ACHN (cell line): Measurements from ENCODE around the gene DYNC2H1.

Experiments
- DNase-seq: peaks from one replicate; pipeline ENCODE4 v3.0.0-alpha.2; 2015
- in situ Hi-C: cut with HindIII; loops from 2 replicates; pipeline ENCODE4 v1.10.0; 2017; ENCODE audit warnings: low sequenced_read_pairs, low pct_ligation_motif_present, low pct_unique_long_range_greater_than_20kb

Gene DYNC2H1

DNA sequence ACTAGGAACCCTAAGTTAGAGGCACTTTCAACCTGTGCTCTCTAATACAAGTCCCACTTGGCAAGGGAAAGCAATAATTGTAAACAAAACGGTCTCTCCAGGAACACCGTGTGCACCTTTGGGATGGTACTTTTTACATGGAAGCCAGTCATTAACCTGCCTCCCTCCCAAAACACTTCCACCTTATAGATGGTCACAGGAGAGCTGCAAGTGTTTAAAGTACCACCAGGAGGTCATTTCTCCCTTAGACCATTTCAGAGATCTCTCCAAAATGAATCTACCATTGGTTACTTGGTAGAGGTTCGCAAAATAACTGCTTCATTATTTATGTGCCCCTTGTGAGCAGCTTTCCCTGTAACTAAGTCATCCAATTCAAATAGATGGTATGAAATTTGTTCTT, 375.3 kb downstream of the DYNC2H1 start:
- in situ Hi-C loops: no loop called here
- peak; percentile 1 for DNase-seq

DNA sequence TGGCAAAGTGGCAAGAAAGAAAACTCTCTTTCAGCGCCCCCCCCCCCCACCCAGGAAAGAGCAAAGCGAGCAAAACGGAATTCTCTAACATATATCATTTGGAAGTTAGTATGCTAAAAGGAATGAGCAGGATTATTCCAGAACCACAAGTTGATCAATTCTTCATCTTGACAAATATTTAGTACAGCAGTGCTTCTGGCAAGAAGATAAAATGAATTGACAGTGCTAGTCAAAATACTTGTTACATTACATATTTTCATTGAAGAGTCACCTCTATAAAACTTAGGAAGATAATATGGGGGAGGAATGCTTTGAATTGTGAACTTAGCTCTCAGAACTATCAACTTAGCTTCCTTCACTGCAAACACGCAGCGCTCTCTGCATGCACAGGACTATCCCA, 377.4 kb downstream of the DYNC2H1 start:
- in situ Hi-C loops: no loop called here
- DNase-seq: no peak

DNA sequence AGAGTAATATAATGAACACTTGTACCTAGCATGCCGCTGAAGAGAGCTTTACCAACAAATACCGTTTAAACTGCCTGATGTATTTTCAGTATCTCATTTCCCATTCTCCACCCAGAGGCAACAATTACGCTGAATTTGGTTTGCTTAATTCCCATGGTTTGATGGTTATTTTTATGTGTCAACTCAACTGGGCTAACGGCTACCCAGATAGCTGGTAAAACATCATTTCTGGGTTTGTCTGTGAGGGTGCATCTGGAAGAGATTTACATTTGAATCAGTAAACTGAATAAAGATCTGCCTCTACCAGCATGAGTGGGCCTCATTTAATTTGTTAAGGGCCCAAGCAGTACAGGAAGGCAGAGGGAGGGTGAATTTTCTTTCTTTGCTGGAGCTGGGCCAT, 377.9 kb downstream of the DYNC2H1 start:
- in situ Hi-C loops: no loop called here
- DNase-seq: no peak

DNA sequence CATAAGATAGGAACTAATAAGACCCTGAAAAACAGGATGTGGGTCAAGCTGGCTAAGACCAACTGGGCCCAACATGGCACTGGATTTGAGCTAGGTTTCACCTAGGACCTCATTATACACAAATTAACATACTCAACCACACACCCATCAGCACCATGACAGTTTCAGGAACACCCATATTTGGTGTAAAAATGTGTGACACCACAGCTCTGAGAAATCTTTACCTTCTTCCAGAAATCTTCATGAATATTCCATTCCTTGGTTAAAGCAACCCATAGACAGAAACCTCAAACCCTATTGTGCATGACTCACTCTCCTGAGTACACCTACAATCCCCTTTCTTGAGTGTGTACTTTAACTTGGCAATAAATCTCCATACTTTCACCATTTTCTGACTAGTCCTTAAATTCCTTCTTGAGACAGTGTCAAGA, 378.8 kb downstream of the DYNC2H1 start:
- in situ Hi-C loops: no loop called here
- no peak for DNase-seq

- DNase-seq: no peak
- in situ Hi-C loops: no loop called here
Observed at GRCh38 chr11:103488579-103488978, 379.4 kb downstream of the DYNC2H1 start.

GRCh38 chr11:103491777-103492176, 382.6 kb downstream of the DYNC2H1 start:
- DNase-seq: no peak
- in situ Hi-C loops: no loop called here

- no peak for DNase-seq
- in situ Hi-C loops: no loop called here
Observed at GRCh38 chr11:103494491-103494890, 385.3 kb downstream of the DYNC2H1 start.

GRCh38 chr11:103497268-103497667, 388.0 kb downstream of the DYNC2H1 start:
- in situ Hi-C loops: no loop called here

DNA sequence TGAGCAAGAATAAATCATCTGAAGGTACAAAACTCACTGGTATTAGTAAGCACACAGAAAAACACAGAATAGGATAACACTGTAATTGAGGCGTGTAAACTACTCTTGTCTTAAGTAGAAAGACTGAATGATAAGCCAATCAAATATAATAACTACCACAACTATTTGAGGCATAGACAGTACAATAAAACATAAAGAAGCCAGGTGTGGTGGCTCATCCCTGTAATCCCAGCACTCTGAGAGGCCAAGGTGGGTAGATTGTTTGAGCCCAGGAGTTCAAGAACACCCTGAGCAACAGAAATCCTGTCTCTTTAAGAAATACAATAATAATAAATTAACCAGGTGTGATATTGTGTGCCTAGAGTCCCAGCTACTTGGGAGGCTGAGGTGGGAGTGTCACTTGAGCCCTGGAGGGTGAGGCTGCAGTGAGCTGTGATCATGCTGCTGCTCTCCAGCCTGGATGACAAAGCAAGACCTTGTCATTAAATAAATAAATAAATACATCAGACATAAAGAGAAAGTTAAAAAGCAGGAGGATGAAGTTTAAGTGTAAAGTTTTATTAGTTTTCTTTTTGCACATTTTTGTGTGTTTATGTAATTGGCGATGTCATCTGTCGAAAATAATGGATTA, 390.6 kb downstream of the DYNC2H1 start:
- DNase-seq: no peak
- in situ Hi-C loops: no loop called here

More at GRCh38 chr11:103497268-103497667, 388.0 kb downstream of the DYNC2H1 start:
- no peak for DNase-seq

DNA sequence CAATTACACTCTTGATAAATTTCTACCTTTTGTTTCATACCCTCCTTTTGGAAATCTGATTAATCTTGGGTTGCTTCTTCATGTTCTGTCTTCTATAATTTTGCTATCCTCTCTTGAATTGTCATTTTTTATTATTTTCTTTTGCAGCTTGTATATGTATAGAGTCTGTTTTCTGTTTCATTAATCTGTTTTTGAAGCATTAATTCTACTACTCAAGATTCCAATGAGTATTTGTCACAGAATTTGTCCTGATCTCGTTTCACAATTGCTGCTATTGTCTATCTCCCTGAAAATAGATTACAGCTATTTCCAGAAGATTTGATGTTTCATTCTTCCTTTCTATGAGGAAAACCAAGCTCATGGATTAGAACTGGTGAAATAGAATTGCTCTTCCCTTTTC, 406.1 kb downstream of the DYNC2H1 start:
- no peak for DNase-seq
- in situ Hi-C loops: no loop called here

DNA sequence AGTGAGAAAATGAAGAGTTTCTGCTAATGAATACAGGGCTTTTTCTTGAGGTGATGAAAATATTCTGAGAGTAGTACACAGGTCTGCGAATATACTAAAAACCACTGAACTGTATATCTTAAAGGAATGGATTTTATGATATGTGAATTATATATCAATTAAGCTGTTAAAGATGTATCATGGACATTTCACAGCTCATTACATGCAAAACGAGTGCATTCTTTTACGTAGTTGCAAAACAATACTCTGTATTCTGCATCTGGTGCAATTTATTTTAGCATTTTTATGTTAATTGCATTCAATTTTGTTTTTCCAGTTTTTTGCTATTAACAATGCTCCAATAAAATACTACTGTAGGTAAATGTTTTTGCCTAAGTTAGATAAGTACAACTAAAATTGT, 411.6 kb downstream of the DYNC2H1 start:
- in situ Hi-C loops: no loop called here

DNA sequence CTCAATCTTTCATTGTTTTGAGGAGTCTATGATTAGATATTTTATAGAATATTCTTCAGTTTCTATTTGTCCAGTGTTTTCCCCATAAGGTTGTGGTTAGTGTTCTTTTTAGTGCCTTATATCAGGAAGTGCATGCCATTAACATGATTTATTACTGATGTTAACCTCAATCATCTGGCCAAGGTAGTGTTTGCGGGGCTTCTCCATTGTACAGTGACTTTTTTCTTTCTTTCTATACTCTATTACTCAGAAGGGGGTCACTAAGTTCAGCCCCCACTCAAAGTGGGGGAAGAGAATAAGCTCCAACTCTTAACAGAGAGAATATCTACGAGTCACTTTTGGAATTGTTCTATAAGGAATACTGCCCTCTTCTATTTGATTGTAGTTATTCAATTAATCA, 415.8 kb downstream of the DYNC2H1 start:
- in situ Hi-C loops: no loop called here
- DNase-seq: no peak

More for the DNA sequence above, 411.6 kb downstream of the DYNC2H1 start:
- no peak for DNase-seq

DNA sequence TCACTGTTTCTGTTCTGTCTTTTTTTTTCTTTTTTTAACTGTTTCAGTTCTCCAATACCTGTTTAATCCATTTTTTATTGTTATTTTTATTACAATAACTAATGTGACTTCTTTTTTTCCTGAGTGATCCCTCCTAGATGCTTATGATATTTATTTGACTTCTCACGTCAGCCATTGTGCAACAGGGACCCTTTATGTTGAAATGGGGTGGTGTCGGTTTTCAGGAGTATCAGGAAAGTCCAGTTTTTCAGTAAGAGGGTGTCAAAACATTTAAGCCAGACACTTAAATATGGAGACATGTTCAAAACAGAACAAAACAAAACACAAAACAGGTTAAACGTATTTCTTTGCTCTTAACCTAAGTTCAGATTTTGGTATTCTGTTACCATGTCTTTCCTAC, 418.8 kb downstream of the DYNC2H1 start:
- in situ Hi-C loops: no loop called here
- no peak for DNase-seq

DNA sequence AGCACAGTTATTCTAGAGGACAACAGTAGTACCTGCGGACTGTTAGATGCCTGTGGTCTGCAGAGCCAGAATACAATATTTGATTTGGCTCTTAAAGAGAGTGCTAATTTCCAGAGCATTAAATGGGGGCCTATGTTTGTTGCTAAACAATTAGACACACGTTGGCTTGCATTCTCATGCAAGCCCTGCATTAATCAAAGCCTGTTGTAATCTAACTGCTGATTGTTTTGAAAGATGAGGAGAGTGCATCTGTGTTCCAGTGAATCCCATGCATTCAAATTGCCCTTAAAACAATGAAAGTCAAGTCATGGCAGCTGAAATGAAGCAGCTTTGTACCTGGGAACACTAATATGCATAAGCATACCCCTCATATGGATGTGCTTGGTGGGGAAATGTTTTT, 419.4 kb downstream of the DYNC2H1 start:
- in situ Hi-C loops: no loop called here
- no peak for DNase-seq

GRCh38 chr11:103529181-103529684, 420.0 kb downstream of the DYNC2H1 start:
- in situ Hi-C loops: no loop called here
- peak; percentile 87 for DNase-seq
